ENCODE measurements around the gene CLCN7. TPM values are rescaled to one million over a fixed set of nuclear protein-coding genes. Genes with fewer than 3 reads are reported as not detected.
"Not testable (repeated sequence)": the region's sequence is repeated elsewhere in the genome, so short reads cannot be mapped to it uniquely, and the experiment has no call there.

The CLCN7 gene
- polyA plus RNA-seq, 3 donors from 2014 or later = 19.8 to 44.8 (median 21.5) TPM

- H3K27me3 Mint-ChIP-seq (ENCODE audit: low read depth in 3 of 3) = peaks cover 0 to 2% (median 2%) of the 10 kb centered on the region in 3 donors
- peaks cover 11 to 30% of the 10 kb centered on the region in 2 donors for H3K4me1 Mint-ChIP-seq
- H3K36me3 Mint-ChIP-seq = peaks cover 0 to 3% (median 0%) of the 10 kb centered on the region in 3 donors
- peak overlapping the region in 1 of 6 donors; percentile 64 for H3K27ac Mint-ChIP-seq
- H3K4me3 Mint-ChIP-seq = no peak overlapping the region
- no peaks in the 10 kb centered on the region for H3K9me3 Mint-ChIP-seq
- no peak for DNase-seq
Measured at GRCh38 chr16:1446296-1447080, 28.3 kb downstream of the CLCN7 start.

GRCh38 chr16:1445518-1446203 lies 29.2 kb downstream of the CLCN7 start:
- peak; percentile 16 to 23 (median 20) for DNase-seq
- Mint-ChIP-seq H3K27ac (peak overlapping the region in 3 of 6 donors; percentile 31 to 90 (median 45)), H3K4me1 (peaks cover 11 to 29% of the 10 kb centered on the region in 2 donors), H3K4me3 (peak overlapping the region in 1 of 5 donors; percentile 54), H3K36me3 (peaks cover 0 to 3% (median 0%) of the 10 kb centered on the region in 3 donors), H3K9me3 (no peaks in the 10 kb centered on the region), H3K27me3 (ENCODE audit: low read depth in 3 of 3) (peaks cover 0 to 2% (median 2%) of the 10 kb centered on the region in 3 donors)

- peaks cover 6 to 24% of the 10 kb centered on the region in 2 donors for H3K4me1 Mint-ChIP-seq
- peak overlapping the region in 2 of 6 donors; percentile 56 to 90 for H3K27ac Mint-ChIP-seq
- no peaks in the 10 kb centered on the region for H3K36me3 Mint-ChIP-seq
- peak overlapping the region in 2 of 5 donors; percentile 29 to 38 for H3K4me3 Mint-ChIP-seq
- peak; percentile 17 to 35 (median 19) for DNase-seq
- H3K27me3 Mint-ChIP-seq (ENCODE audit: low read depth in 3 of 3) = peaks cover 0 to 2% (median 0%) of the 10 kb centered on the region in 3 donors
- H3K9me3 Mint-ChIP-seq = no peaks in the 10 kb centered on the region
Measured at GRCh38 chr16:1444730-1445517, 29.9 kb downstream of the CLCN7 start.

- Mint-ChIP-seq H3K27ac (peak within 1 kb of the TSS in 2 of 6 donors; percentile 56 to 90), H3K4me3 (peak within 1 kb of the TSS in 2 of 5 donors; percentile 29 to 38), H3K9me3 (no peaks in the 10 kb centered on the region), H3K4me1 (peaks cover 0 to 17% of the 10 kb centered on the region in 2 donors), H3K36me3 (no peaks in the 10 kb centered on the region), H3K27me3 (ENCODE audit: low read depth in 3 of 3) (peaks cover 0 to 2% (median 0%) of the 10 kb centered on the region in 3 donors)
- DNase-seq = no peak
Measured at GRCh38 chr16:1443980-1444729, 30.7 kb downstream of the CLCN7 start, which contains the start of gene CCDC154. TSS of gene CCDC154 (minus strand) at chr16:1444556. CDS start at chr16:1444322, 234 bp downstream.

- Mint-ChIP-seq H3K9me3 (no peaks in the 10 kb centered on the region), H3K36me3 (no peaks in the 10 kb centered on the region), H3K27ac (no peak overlapping the region), H3K4me1 (peaks cover 0 to 13% of the 10 kb centered on the region in 2 donors), H3K4me3 (no peak overlapping the region), H3K27me3 (ENCODE audit: low read depth in 3 of 3) (peaks cover 0 to 2% (median 0%) of the 10 kb centered on the region in 3 donors)
- no peak for DNase-seq
Measured at GRCh38 chr16:1443403-1443973, 31.3 kb downstream of the CLCN7 start.

- Mint-ChIP-seq H3K4me3 (no peak overlapping the region), H3K27ac (no peak overlapping the region), H3K36me3 (no peaks in the 10 kb centered on the region), H3K4me1 (peaks cover 0 to 8% of the 10 kb centered on the region in 2 donors), H3K9me3 (no peaks in the 10 kb centered on the region), H3K27me3 (ENCODE audit: low read depth in 3 of 3) (peaks cover 0 to 2% (median 0%) of the 10 kb centered on the region in 3 donors)
- no peak for DNase-seq
Measured at GRCh38 chr16:1442697-1443096, 32.1 kb downstream of the CLCN7 start.

- no peak for DNase-seq
- Mint-ChIP-seq H3K9me3 (no peaks in the 10 kb centered on the region), H3K27me3 (ENCODE audit: low read depth in 3 of 3) (peaks cover 0 to 2% (median 0%) of the 10 kb centered on the region in 3 donors), H3K36me3 (no peaks in the 10 kb centered on the region), H3K4me1 (peaks cover 0 to 8% of the 10 kb centered on the region in 2 donors), H3K4me3 (no peak overlapping the region), H3K27ac (no peak overlapping the region)
Measured at GRCh38 chr16:1441391-1441829, 33.4 kb downstream of the CLCN7 start.

GRCh38 chr16:1439699-1440074 lies 35.1 kb downstream of the CLCN7 start:
- H3K36me3 Mint-ChIP-seq; DNase-seq; H3K9me3 Mint-ChIP-seq; H3K4me1 Mint-ChIP-seq; H3K27ac Mint-ChIP-seq; H3K4me3 Mint-ChIP-seq; H3K27me3 Mint-ChIP-seq (ENCODE audit: low read depth in 3 of 3): not testable (repeated sequence)

GRCh38 chr16:1439058-1439698 lies 35.6 kb downstream of the CLCN7 start:
- Mint-ChIP-seq H3K4me1 (no peaks in the 10 kb centered on the region), H3K27ac (no peak overlapping the region)

GRCh38 chr16:1438229-1439057 lies 36.4 kb downstream of the CLCN7 start:
- Mint-ChIP-seq H3K4me1 (no peaks in the 10 kb centered on the region), H3K36me3 (no peaks in the 10 kb centered on the region), H3K4me3 (no peak overlapping the region), H3K27me3 (ENCODE audit: low read depth in 3 of 3) (peaks cover 0 to 2% (median 2%) of the 10 kb centered on the region in 3 donors), H3K27ac (no peak overlapping the region), H3K9me3 (no peaks in the 10 kb centered on the region)
- DNase-seq = no peak

More at GRCh38 chr16:1439058-1439698, 35.6 kb downstream of the CLCN7 start:
- Mint-ChIP-seq H3K9me3 (no peaks in the 10 kb centered on the region), H3K36me3 (no peaks in the 10 kb centered on the region), H3K4me3 (no peak overlapping the region), H3K27me3 (ENCODE audit: low read depth in 3 of 3) (peaks cover 0 to 2% (median 2%) of the 10 kb centered on the region in 3 donors)
- DNase-seq = no peak

- Mint-ChIP-seq H3K4me1 (no peaks in the 10 kb centered on the region), H3K9me3 (no peaks in the 10 kb centered on the region), H3K36me3 (no peaks in the 10 kb centered on the region), H3K27me3 (ENCODE audit: low read depth in 3 of 3) (peaks cover 0 to 2% (median 0%) of the 10 kb centered on the region in 3 donors), H3K4me3 (no peak overlapping the region), H3K27ac (no peak overlapping the region)
- no peak for DNase-seq
Measured at GRCh38 chr16:1437606-1438005, 37.2 kb downstream of the CLCN7 start.
